ENCODE results near the gene SORBS2.

Gene SORBS2

GRCh38 chr4:185536411-185536709 lies 275.6 kb downstream of the SORBS2 start:
- in situ Hi-C loops (cut with HindIII; ENCODE audit: low sequenced_read_pairs), result no loop called here

- in situ Hi-C loops (cut with HindIII; ENCODE audit: low sequenced_read_pairs), result no loop called here
Measured at GRCh38 chr4:185535612-185536410, 276.2 kb downstream of the SORBS2 start.

All from DLD1 (cell line).